Thyroid gland (tissue), 4 donors: ENCODE data around the gene LANCL3. TPM values are rescaled to one million over a fixed set of nuclear protein-coding genes. Genes with fewer than 3 reads are reported as not detected.

Experiments
- DNase-seq, 2 donors: peaks; one replicate each; pipeline ENCODE4 v3.0.0-alpha.2; 2019
- H3K27ac ChIP-seq, 3 donors: fragments of 200-600 bp; sonication (generic); 1 replicate in 2 of 3; 2 replicates in 1 of 3; pipeline ENCODE4 v1.5.1; 2016 to 2019; ENCODE audit warnings: mild to moderate bottlenecking in 1 of 3, moderate library complexity in 1 of 3
- H3K27me3 ChIP-seq: fragments of 200-600 bp; sonication (generic); one replicate; pipeline ENCODE4 v1.5.1; 2019
- H3K36me3 ChIP-seq, 2 donors: fragments of 200-600 bp; sonication (generic); one replicate each; pipeline ENCODE4 v1.5.1; 2016 to 2019
- H3K4me1 ChIP-seq, 2 donors: fragments of 200-600 bp; sonication (generic); one replicate each; pipeline ENCODE4 v1.5.1; 2017 to 2019
- H3K4me3 ChIP-seq, 3 donors: fragments of 200-600 bp; sonication (generic); replicated peaks in 1 of 3; 1 replicate in 2 of 3; 2 replicates in 1 of 3; pipeline ENCODE4 v1.5.1; 2016; ENCODE audit warnings: mild to moderate bottlenecking in 1 of 3
- H3K9me3 ChIP-seq: fragments of 200-600 bp; sonication (generic); one replicate; pipeline ENCODE4 v1.5.1; 2017
- CTCF ChIP-seq, 6 experiments: fragments of 200-600 bp in 3 of 6; fragments of 450-650 bp in 3 of 6; sonication (generic) in 3 of 6; IDR thresholded peaks; one replicate each; pipeline ENCODE4 v1.5.1; 2016 to 2019; ENCODE audit warnings: antibody characterized with exemption in 6 of 6, mild to moderate bottlenecking in 2 of 6, inconsistent platforms in 1 of 6, moderate library complexity in 1 of 6
- POLR2A ChIP-seq, 2 donors: fragments of 450-650 bp; IDR thresholded peaks; one replicate each; pipeline ENCODE4 v1.6.1; 2017; ENCODE audit warnings: antibody characterized with exemption in 2 of 2, mild to moderate bottlenecking in 2 of 2, moderate library complexity in 1 of 2
- WGBS, 2 donors: methylation state at CpG; one replicate each; pipeline ENCODE4 v1.1.5; 2017; 5-methylcytosine and 5-hydroxymethylcytosine counted together
- intact Hi-C: fragments of 100-400 bp; cut with DNase I; formaldehyde crosslinking; loops from one replicate; pipeline ENCODE4 v1.15.1; 2023
- total RNA-seq, 4 donors: library from RNA; depleted of rRNA; stranded (reverse); fragments of >200 nt; gene quantifications; one replicate each; pipeline ENCODE4 v1.2.3, GENCODE V29; 2016

The LANCL3 gene
- total RNA-seq, 4 donors from 2014 or later = 0.54 to 1.9 (median 0.94) TPM

GRCh38 chrX:37627602-37628001 lies 56.1 kb downstream of the LANCL3 start:
- Histone ChIP-seq H3K4me1 (no peaks in the 10 kb centered on the region), H3K27me3 (no peaks in the 10 kb centered on the region), H3K4me3 (no peak overlapping the region), H3K27ac (no peak overlapping the region), H3K9me3 (no peaks in the 10 kb centered on the region), H3K36me3 (no peaks in the 10 kb centered on the region)
- no peak for DNase-seq
- intact Hi-C loops = no loop called here
- TF ChIP-seq CTCF (IDR thresholded peaks at IDR 0.05) (no peak), POLR2A (IDR thresholded peaks at IDR 0.05) (no peak)
- 73 to 91% methylated on average over 1 of the region's 1 CpG for WGBS, 2 donors

- Histone ChIP-seq H3K9me3 (no peaks in the 10 kb centered on the region), H3K36me3 (no peaks in the 10 kb centered on the region), H3K27me3 (no peaks in the 10 kb centered on the region), H3K27ac (no peak overlapping the region), H3K4me1 (no peaks in the 10 kb centered on the region), H3K4me3 (no peak overlapping the region)
- intact Hi-C loops = no loop called here
- TF ChIP-seq CTCF (IDR thresholded peaks at IDR 0.05) (no peak), POLR2A (IDR thresholded peaks at IDR 0.05) (no peak)
- DNase-seq = no peak
These were observed 66.6 kb downstream of the LANCL3 start for GRCh38 chrX:37638047-37638446.

- H3K4me3 ChIP-seq = no peak overlapping the region
- DNase-seq = no peak
- intact Hi-C loops = no loop called here
- no peaks in the 10 kb centered on the region for H3K36me3 ChIP-seq
- WGBS, 2 donors = 88% methylated on average over 4 to 5 of the region's 5 CpGs
- TF ChIP-seq CTCF (IDR thresholded peaks at IDR 0.05) = no peak
- no peak for TF ChIP-seq POLR2A (IDR thresholded peaks at IDR 0.05)
- no peaks in the 10 kb centered on the region for H3K27me3 ChIP-seq
- H3K9me3 ChIP-seq = no peaks in the 10 kb centered on the region
- H3K27ac ChIP-seq = no peak overlapping the region
- no peaks in the 10 kb centered on the region for H3K4me1 ChIP-seq
These were observed 68.7 kb downstream of the LANCL3 start for GRCh38 chrX:37640142-37640541.

- TF ChIP-seq POLR2A (IDR thresholded peaks at IDR 0.05) (no peak), CTCF (IDR thresholded peaks at IDR 0.05) (no peak)
- H3K27ac ChIP-seq = no peak overlapping the region
- H3K27me3 ChIP-seq = no peaks in the 10 kb centered on the region
- H3K4me1 ChIP-seq = no peaks in the 10 kb centered on the region
- intact Hi-C loops = no loop called here
- DNase-seq = no peak
- H3K9me3 ChIP-seq = no peaks in the 10 kb centered on the region
- H3K36me3 ChIP-seq = no peaks in the 10 kb centered on the region
- no peak overlapping the region for H3K4me3 ChIP-seq
- WGBS, 2 donors = 55 to 88% methylated on average over 3 of the region's 3 CpGs
These were observed 70.4 kb downstream of the LANCL3 start for GRCh38 chrX:37641859-37642258.

- Histone ChIP-seq H3K27me3 (no peaks in the 10 kb centered on the region), H3K9me3 (no peaks in the 10 kb centered on the region), H3K4me3 (no peak overlapping the region), H3K36me3 (no peaks in the 10 kb centered on the region), H3K27ac (no peak overlapping the region), H3K4me1 (no peaks in the 10 kb centered on the region)
- intact Hi-C loops = no loop called here
- no peak for DNase-seq
- no peak for TF ChIP-seq CTCF (IDR thresholded peaks at IDR 0.05)
- TF ChIP-seq POLR2A (IDR thresholded peaks at IDR 0.05) = no peak
- 63 to 65% methylated on average over 5 to 6 of the region's 6 CpGs for WGBS, 2 donors
These were observed 73.2 kb downstream of the LANCL3 start for GRCh38 chrX:37644381-37645305.
